Naive thymus-derived CD4-positive, alpha-beta T cell (primary cell): ENCODE measurements around the gene PPIL6. TPM values are rescaled to one million over a fixed set of nuclear protein-coding genes. Genes with fewer than 3 reads are reported as not detected.
A peak's percentile ranks its signal among the peaks of the same experiment; 100 is the strongest.

Source experiments
- ATAC-seq: fragments of 150-1000 bp; cut with Tn5 transposase; 2 replicates; pipeline ENCODE4 v1.10.0; 2021; ENCODE audit warnings: mild to moderate bottlenecking, moderate library complexity
- CTCF ChIA-PET: fragments of 350-600 bp; sonication (Branson Sonifier 250); formaldehyde crosslinking; loops from one replicate; lab custom pipeline; 2021; ENCODE audit warnings: antibody characterized with exemption; lab: Charles Lee
- POLR2A ChIA-PET: fragments of 350-600 bp; sonication (Branson Sonifier 250); formaldehyde crosslinking; loops from one replicate; lab custom pipeline; 2021; ENCODE audit warnings: antibody characterized with exemption, inconsistent platforms; lab: Charles Lee
- DNase-seq, 9 donors: peaks; one replicate each; pipeline versions ENCODE4 v3.0.0 to v3.0.0-alpha.2; 2020 to 2022; ENCODE audit warnings: mixed read lengths in 1 of 9
- H3K27ac ChIP-seq: one replicate; pipeline ENCODE4 v1.7.0; 2013; ENCODE audit warnings: mild to moderate bottlenecking, low read depth, low read length, moderate library complexity
- H3K27me3 ChIP-seq, 2 donors: one replicate each; pipeline ENCODE4 v1.7.0; 2013; ENCODE audit warnings: low read length in 2 of 2, mild to moderate bottlenecking in 2 of 2, moderate library complexity in 2 of 2; ENCODE audit not compliant: control insufficient read depth in 2 of 2, insufficient read depth in 2 of 2
- H3K36me3 ChIP-seq, 3 experiments: 1 replicate in 2 of 3; 2 replicates in 1 of 3; pipeline ENCODE4 v1.7.0; 2013; ENCODE audit warnings: low read length in 3 of 3, mild to moderate bottlenecking in 3 of 3, moderate library complexity in 1 of 3; ENCODE audit not compliant: insufficient read depth in 3 of 3, control insufficient read depth in 2 of 3
- H3K4me1 ChIP-seq, 2 donors: one replicate each; pipeline ENCODE4 v1.7.0; 2013; ENCODE audit warnings: low read length in 2 of 2, mild to moderate bottlenecking in 2 of 2, moderate library complexity in 1 of 2; ENCODE audit not compliant: control insufficient read depth in 2 of 2, insufficient read depth in 2 of 2
- H3K4me3 ChIP-seq: 2 replicates; pipeline ENCODE4 v1.7.0; 2013; ENCODE audit warnings: mild to moderate bottlenecking, low read length
- H3K9me3 ChIP-seq, 3 experiments: 1 replicate in 2 of 3; 2 replicates in 1 of 3; pipeline ENCODE4 v1.7.0; 2013; ENCODE audit warnings: low read length in 3 of 3; ENCODE audit not compliant: control insufficient read depth in 2 of 3
- H3K27ac Mint-ChIP-seq, 9 donors: one replicate each; pipeline ENCODE4 v1.8.0; 2020 to 2022; ENCODE audit warnings: mixed read lengths in 9 of 9, mild to moderate bottlenecking in 8 of 9, moderate library complexity in 5 of 9, inconsistent platforms in 2 of 9
- H3K27me3 Mint-ChIP-seq, 5 donors: one replicate each; pipeline ENCODE4 v1.8.0; 2021 to 2022; ENCODE audit warnings: mixed read lengths in 5 of 5, mild to moderate bottlenecking in 1 of 5
- H3K36me3 Mint-ChIP-seq, 5 donors: one replicate each; pipeline ENCODE4 v1.8.0; 2020 to 2022; ENCODE audit warnings: mixed read lengths in 5 of 5, mild to moderate bottlenecking in 3 of 5, inconsistent platforms in 1 of 5
- H3K4me1 Mint-ChIP-seq, 7 donors: one replicate each; pipeline ENCODE4 v1.8.0; 2020 to 2022; ENCODE audit warnings: mixed read lengths in 7 of 7, mild to moderate bottlenecking in 3 of 7, inconsistent platforms in 1 of 7
- H3K4me3 Mint-ChIP-seq, 10 donors: one replicate each; pipeline ENCODE4 v1.8.0; 2020 to 2022; ENCODE audit warnings: mild to moderate bottlenecking in 10 of 10, mixed read lengths in 10 of 10, moderate library complexity in 6 of 10, inconsistent platforms in 2 of 10
- H3K9me3 Mint-ChIP-seq, 11 donors: one replicate each; pipeline ENCODE4 v1.8.0; 2020 to 2022; ENCODE audit warnings: mixed read lengths in 11 of 11, mild to moderate bottlenecking in 4 of 11, inconsistent platforms in 1 of 11, moderate library complexity in 1 of 11
- intact Hi-C, 2 donors: fragments of 100-400 bp; cut with micrococcal nuclease; formaldehyde crosslinking; loops; one replicate each; pipeline ENCODE4 v1.15.1; 2023
- polyA plus RNA-seq, 2 donors: library from polyadenylated mRNA; unstranded; fragments of 300-500 nt; fragmentation: Illumina TruSeq; gene quantifications; one replicate each; pipeline ENCODE4 v1.2.3, GENCODE V29; 2021
- total RNA-seq, 6 experiments: library from RNA in 5 of 6; stranded (reverse) in 5 of 6; gene quantifications; 1 replicate in 5 of 6; 2 replicates in 1 of 6; pipeline ENCODE4 v1.2.3 and lab custom pipeline; 2021 to 2026

PPIL6 gene
- total and polyA plus RNA-seq, 7 experiments from 2014 or later, result 0.13 to 1.9 (median 0.51) TPM; not detected in 1

GRCh38 chr6:109349419-109349987 lies 90.9 kb downstream of the PPIL6 start:
- ChIA-PET POLR2A (no interaction called here), CTCF (interaction anchor here (0.9 kb wide), 1 partner anchor 12 kb away, joined by 3 read pairs; no protein-coding TSS in a partner anchor)
- Histone ChIP-seq H3K4me1 (no peaks in the 10 kb centered on the region), H3K36me3 (no peaks in the 10 kb centered on the region), H3K9me3 (no peaks in the 10 kb centered on the region), H3K27ac (no peak overlapping the region), H3K4me3 (no peak overlapping the region), H3K27me3 (no peaks in the 10 kb centered on the region)
- no peaks in the 10 kb centered on the region for H3K27me3 Mint-ChIP-seq
- H3K9me3 Mint-ChIP-seq, result no peaks in the 10 kb centered on the region
- H3K4me1 Mint-ChIP-seq, result peaks cover 14 to 26% (median 18%) of the 10 kb centered on the region in 7 donors
- intact Hi-C loops, result no loop called here
- peak overlapping the region in 4 of 9 donors; percentile 6 to 32 (median 18) for H3K27ac Mint-ChIP-seq
- H3K4me3 Mint-ChIP-seq, result no peak overlapping the region
- ATAC-seq (peak; percentile 53), DNase-seq (no peak)
- peaks cover 0 to 26% (median 20%) of the 10 kb centered on the region in 5 donors for H3K36me3 Mint-ChIP-seq

DNA sequence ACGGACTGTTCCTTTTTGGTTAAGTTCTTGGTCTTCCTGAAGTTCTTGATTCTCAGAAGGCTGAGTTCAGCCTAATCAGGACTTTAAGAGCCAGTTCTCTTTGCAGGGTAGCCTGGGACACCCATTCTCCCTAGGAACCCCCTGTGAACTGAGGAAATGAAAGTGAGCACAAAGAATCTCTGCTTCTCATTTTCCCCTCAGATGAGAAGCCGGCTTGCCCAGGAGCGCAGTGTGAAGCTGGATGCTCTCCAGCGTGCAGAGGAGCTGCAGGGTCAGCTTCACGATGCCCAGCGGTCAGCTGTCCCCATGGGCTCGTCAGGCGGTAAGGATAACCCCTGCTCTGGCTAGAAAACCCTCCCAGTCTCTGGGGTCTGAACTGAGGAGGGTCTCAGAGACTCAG lies 92.2 kb downstream of the PPIL6 start:
- intact Hi-C loops, result no loop called here
- H3K4me3 ChIP-seq, result no peak overlapping the region
- no peaks in the 10 kb centered on the region for H3K27me3 Mint-ChIP-seq
- ATAC-seq (no peak), DNase-seq (no peak)
- ChIA-PET POLR2A (no interaction called here), CTCF (no interaction called here)
- no peaks in the 10 kb centered on the region for H3K27me3 ChIP-seq
- H3K4me1 ChIP-seq, result no peaks in the 10 kb centered on the region
- H3K27ac ChIP-seq, result no peak overlapping the region
- H3K9me3 Mint-ChIP-seq, result no peaks in the 10 kb centered on the region
- H3K9me3 ChIP-seq, result no peaks in the 10 kb centered on the region
- H3K4me3 Mint-ChIP-seq, result no peak overlapping the region
- H3K27ac Mint-ChIP-seq, result no peak overlapping the region
- H3K36me3 Mint-ChIP-seq, result peaks cover 0 to 19% (median 18%) of the 10 kb centered on the region in 5 donors
- H3K4me1 Mint-ChIP-seq, result peaks cover 14 to 26% (median 18%) of the 10 kb centered on the region in 7 donors
- H3K36me3 ChIP-seq, result no peaks in the 10 kb centered on the region

DNA sequence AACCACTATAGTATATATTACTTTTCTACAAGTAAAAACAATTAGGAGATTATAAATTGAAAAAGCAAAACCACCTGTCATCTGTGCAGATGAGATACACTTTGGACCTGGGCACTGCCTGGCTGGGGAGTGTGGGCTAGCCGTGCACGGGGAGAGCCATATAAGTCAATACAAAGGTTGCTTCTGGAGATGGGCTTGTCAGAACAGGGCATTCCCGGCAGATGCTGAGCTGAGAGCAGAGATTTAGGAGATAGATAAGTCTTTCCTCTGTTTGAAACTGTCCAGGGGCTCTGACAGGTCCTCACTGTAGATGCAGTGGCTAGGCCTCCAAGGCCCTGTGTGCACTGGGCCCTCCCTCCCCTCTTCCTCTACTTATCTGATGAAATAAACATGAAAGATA lies 92.6 kb downstream of the PPIL6 start:
- ChIA-PET CTCF (no interaction called here), POLR2A (no interaction called here)
- no peaks in the 10 kb centered on the region for H3K36me3 ChIP-seq
- H3K9me3 Mint-ChIP-seq, result no peaks in the 10 kb centered on the region
- H3K4me3 ChIP-seq, result no peak overlapping the region
- no peaks in the 10 kb centered on the region for H3K9me3 ChIP-seq
- H3K27ac Mint-ChIP-seq, result peak overlapping the region in 2 of 9 donors; percentile 4 to 48
- intact Hi-C loops, result no loop called here
- H3K4me3 Mint-ChIP-seq, result no peak overlapping the region
- no peaks in the 10 kb centered on the region for H3K4me1 ChIP-seq
- DNase-seq (no peak), ATAC-seq (no peak)
- H3K36me3 Mint-ChIP-seq, result peaks cover 0 to 15% (median 13%) of the 10 kb centered on the region in 5 donors
- H3K27me3 Mint-ChIP-seq, result no peaks in the 10 kb centered on the region
- H3K4me1 Mint-ChIP-seq, result peaks cover 10 to 25% (median 18%) of the 10 kb centered on the region in 7 donors
- H3K27ac ChIP-seq, result no peak overlapping the region
- no peaks in the 10 kb centered on the region for H3K27me3 ChIP-seq

- Histone ChIP-seq H3K27me3 (no peaks in the 10 kb centered on the region), H3K4me3 (no peak overlapping the region), H3K4me1 (no peaks in the 10 kb centered on the region), H3K36me3 (no peaks in the 10 kb centered on the region), H3K9me3 (no peaks in the 10 kb centered on the region), H3K27ac (no peak overlapping the region)
- Mint-ChIP-seq H3K27me3 (no peaks in the 10 kb centered on the region), H3K4me3 (no peak overlapping the region), H3K36me3 (peaks cover 0 to 8% (median 4%) of the 10 kb centered on the region in 5 donors), H3K27ac (no peak overlapping the region), H3K9me3 (no peaks in the 10 kb centered on the region), H3K4me1 (peaks cover 0 to 11% (median 4%) of the 10 kb centered on the region in 7 donors)
- DNase-seq (no peak), ATAC-seq (no peak)
- POLR2A ChIA-PET, result no interaction called here
- CTCF ChIA-PET, result no interaction called here
- intact Hi-C loops, result no loop called here
These were observed 94.4 kb downstream of the PPIL6 start for GRCh38 chr6:109345986-109346385.

GRCh38 chr6:109344226-109344625 lies 96.2 kb downstream of the PPIL6 start:
- Mint-ChIP-seq H3K9me3 (no peaks in the 10 kb centered on the region), H3K4me3 (no peak overlapping the region), H3K27me3 (no peaks in the 10 kb centered on the region), H3K27ac (peak overlapping the region in 2 of 9 donors; percentile 10 to 37), H3K4me1 (peaks cover 0 to under 1% (median 0%) of the 10 kb centered on the region in 7 donors), H3K36me3 (peaks cover 0 to 8% (median 0%) of the 10 kb centered on the region in 5 donors)
- H3K4me3 ChIP-seq, result no peak overlapping the region
- no peaks in the 10 kb centered on the region for H3K36me3 ChIP-seq
- H3K9me3 ChIP-seq, result no peaks in the 10 kb centered on the region
- intact Hi-C loops, result no loop called here
- ATAC-seq (no peak), DNase-seq (no peak)
- H3K4me1 ChIP-seq, result no peaks in the 10 kb centered on the region
- CTCF ChIA-PET, result no interaction called here
- H3K27ac ChIP-seq, result no peak overlapping the region
- no peaks in the 10 kb centered on the region for H3K27me3 ChIP-seq
- POLR2A ChIA-PET, result no interaction called here

GRCh38 chr6:109343518-109343917 lies 96.9 kb downstream of the PPIL6 start:
- no peak overlapping the region for H3K27ac Mint-ChIP-seq
- H3K9me3 ChIP-seq, result no peaks in the 10 kb centered on the region
- no peaks in the 10 kb centered on the region for H3K27me3 ChIP-seq
- peaks cover 0 to 8% (median 0%) of the 10 kb centered on the region in 5 donors for H3K36me3 Mint-ChIP-seq
- no peak overlapping the region for H3K27ac ChIP-seq
- no peak for ATAC-seq
- H3K36me3 ChIP-seq, result no peaks in the 10 kb centered on the region
- no peaks in the 10 kb centered on the region for H3K4me1 ChIP-seq
- ChIA-PET POLR2A (no interaction called here), CTCF (no interaction called here)
- intact Hi-C loops, result no loop called here
- H3K4me3 ChIP-seq, result no peak overlapping the region
- H3K4me1 Mint-ChIP-seq, result no peaks in the 10 kb centered on the region
- H3K9me3 Mint-ChIP-seq, result no peaks in the 10 kb centered on the region
- no peaks in the 10 kb centered on the region for H3K27me3 Mint-ChIP-seq
- DNase-seq, result no peak
- no peak overlapping the region for H3K4me3 Mint-ChIP-seq

- H3K27me3 Mint-ChIP-seq, result no peaks in the 10 kb centered on the region
- DNase-seq (no peak), ATAC-seq (no peak)
- intact Hi-C loops, result no loop called here
- Histone ChIP-seq H3K4me1 (no peaks in the 10 kb centered on the region), H3K27ac (no peak overlapping the region), H3K36me3 (no peaks in the 10 kb centered on the region), H3K27me3 (no peaks in the 10 kb centered on the region), H3K4me3 (no peak overlapping the region), H3K9me3 (no peaks in the 10 kb centered on the region)
- ChIA-PET POLR2A (no interaction called here), CTCF (no interaction called here)
- H3K4me3 Mint-ChIP-seq, result no peak overlapping the region
- no peaks in the 10 kb centered on the region for H3K4me1 Mint-ChIP-seq
- peaks cover 0 to 8% (median 0%) of the 10 kb centered on the region in 5 donors for H3K36me3 Mint-ChIP-seq
- H3K27ac Mint-ChIP-seq, result no peak overlapping the region
- H3K9me3 Mint-ChIP-seq, result no peaks in the 10 kb centered on the region
These were observed 97.5 kb downstream of the PPIL6 start for GRCh38 chr6:109342911-109343310.
